PFSK-1 (cell line): ENCODE results near the gene RAE1.

Experiments used
- POLR2AphosphoS5 ChIP-seq: IDR thresholded peaks from 2 replicates; pipeline ENCODE4 v1.6.1; 2012; ENCODE audit warnings: low read depth, mild to moderate bottlenecking, control low read depth, low read length, moderate library complexity
- TAF1 ChIP-seq: IDR thresholded peaks from 2 replicates; pipeline ENCODE4 v1.6.1; 2012; ENCODE audit warnings: low read length, control low read depth, borderline replicate concordance; ENCODE audit not compliant: insufficient read depth

- TF ChIP-seq TAF1 (no peak), POLR2AphosphoS5 (no peak)
Observed at GRCh38 chr20:57425150-57426013, 74.3 kb downstream of the RAE1 start.
